ENCODE data around the gene GAL3ST3.

GAL3ST3 gene

GRCh38 chr11:66051766-66052663, 3.1 kb upstream of the GAL3ST3 start, which contains the start of gene SF3B2:
Gene SF3B2 (plus strand): TSS chr11:66052364. CDS start chr11:66052385, 21 bp downstream.
- peak within 1 kb of the TSS; percentile 96 for H3K4me3 ChIP-seq (ENCODE audit: low read depth, low read length)
- TF ChIP-seq CTCF (conservative IDR thresholded peaks at IDR 0.05; ENCODE audit: low read depth, low read length), result no peak
- peak; percentile 99 for DNase-seq (ENCODE audit: low read depth)

GRCh38 chr11:66051371-66051765, 2.4 kb upstream of the GAL3ST3 start:
- H3K4me3 ChIP-seq (ENCODE audit: low read depth, low read length), result peak overlapping the region; percentile 96
- DNase-seq (ENCODE audit: low read depth), result no peak
- no peak for TF ChIP-seq CTCF (conservative IDR thresholded peaks at IDR 0.05; ENCODE audit: low read depth, low read length)

GRCh38 chr11:66050581-66051231, 1.7 kb upstream of the GAL3ST3 start:
- DNase-seq (ENCODE audit: low read depth), result no peak
- no peak for TF ChIP-seq CTCF (conservative IDR thresholded peaks at IDR 0.05; ENCODE audit: low read depth, low read length)
- no peak overlapping the region for H3K4me3 ChIP-seq (ENCODE audit: low read depth, low read length)

GRCh38 chr11:66047541-66048365, 1.2 kb downstream of the GAL3ST3 start:
- peak; percentile 24 for DNase-seq (ENCODE audit: low read depth)
- TF ChIP-seq CTCF (conservative IDR thresholded peaks at IDR 0.05; ENCODE audit: low read depth, low read length), result no peak
- H3K4me3 ChIP-seq (ENCODE audit: low read depth, low read length), result no peak overlapping the region

- no peak for DNase-seq (ENCODE audit: low read depth)
- H3K4me3 ChIP-seq (ENCODE audit: low read depth, low read length), result no peak overlapping the region
- TF ChIP-seq CTCF (conservative IDR thresholded peaks at IDR 0.05; ENCODE audit: low read depth, low read length), result no peak
Observed at GRCh38 chr11:66046901-66047300, 2.1 kb downstream of the GAL3ST3 start.

GRCh38 chr11:66045177-66045639, 3.8 kb downstream of the GAL3ST3 start:
- DNase-seq (ENCODE audit: low read depth), result peak; percentile 87
- TF ChIP-seq CTCF (conservative IDR thresholded peaks at IDR 0.05; ENCODE audit: low read depth, low read length), result peak; percentile 91
- no peak overlapping the region for H3K4me3 ChIP-seq (ENCODE audit: low read depth, low read length)
